RCC 7860 (cell line): ENCODE results near the gene DDAH2.

Experiments used
- DNase-seq: peaks from one replicate; pipeline ENCODE4 v3.0.0-alpha.2; 2015; ENCODE audit warnings: low spot score
- FAIRE-seq: peaks from 2 replicates; lab custom pipeline; 2012; peaks lifted over from hg19 to GRCh38; lab: Jason Lieb, UNC

The DDAH2 gene

GRCh38 chr6:31691564-31692108 is 37.5 kb downstream of the DDAH2 start:
- no peak for DNase-seq
- no peak for FAIRE-seq

GRCh38 chr6:31691078-31691463 is 38.0 kb downstream of the DDAH2 start:
- FAIRE-seq (no peak), DNase-seq (no peak)

GRCh38 chr6:31690231-31691077 is 38.6 kb downstream of the DDAH2 start:
- DNase-seq: no peak
- FAIRE-seq: no peak

- DNase-seq: no peak
- no peak for FAIRE-seq
Observed at GRCh38 chr6:31689249-31690110, 39.6 kb downstream of the DDAH2 start.

GRCh38 chr6:31687860-31688693 is 41.0 kb downstream of the DDAH2 start:
- DNase-seq (no peak), FAIRE-seq (no peak)

DNA sequence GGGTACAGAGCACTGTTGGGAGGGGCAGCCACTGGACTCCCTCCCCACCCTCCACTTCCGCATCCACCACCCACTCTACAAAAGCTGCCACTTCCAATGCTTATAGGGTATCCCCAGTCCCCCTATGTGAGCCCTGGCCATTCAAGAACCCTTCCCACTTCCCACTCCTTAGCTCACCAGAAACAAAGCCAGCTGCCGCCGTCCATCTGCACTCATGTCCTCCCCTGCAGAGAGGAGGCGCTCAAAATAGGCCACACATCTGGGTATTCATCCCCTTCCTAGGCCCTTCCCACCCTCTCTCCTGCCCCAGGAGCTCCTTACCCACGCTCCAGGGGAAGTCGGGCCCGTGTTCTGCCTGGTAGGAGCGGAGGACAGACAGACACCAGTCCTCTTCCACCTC is 41.8 kb downstream of the DDAH2 start:
- FAIRE-seq (no peak), DNase-seq (no peak)

DNA sequence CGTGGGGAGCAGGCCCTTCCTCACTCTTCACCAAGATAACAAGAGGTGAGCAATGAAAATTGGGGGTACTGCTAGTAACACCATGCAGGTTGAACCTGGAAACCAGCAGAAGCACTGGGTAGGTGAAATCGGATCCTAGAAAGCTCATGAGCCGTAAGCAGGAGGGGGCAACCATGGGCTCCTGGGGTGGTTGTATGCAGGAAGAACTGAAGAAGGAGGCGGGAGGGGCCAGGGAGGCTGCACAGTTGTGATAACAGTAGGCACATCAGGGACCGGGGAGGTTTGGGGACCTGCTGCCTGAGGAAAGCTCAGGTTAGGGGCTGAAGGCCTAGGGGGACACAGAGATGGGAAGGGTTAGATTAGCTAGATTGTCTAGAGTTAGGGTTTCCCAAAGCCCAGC is 42.6 kb downstream of the DDAH2 start:
- FAIRE-seq (no peak), DNase-seq (no peak)

DNA sequence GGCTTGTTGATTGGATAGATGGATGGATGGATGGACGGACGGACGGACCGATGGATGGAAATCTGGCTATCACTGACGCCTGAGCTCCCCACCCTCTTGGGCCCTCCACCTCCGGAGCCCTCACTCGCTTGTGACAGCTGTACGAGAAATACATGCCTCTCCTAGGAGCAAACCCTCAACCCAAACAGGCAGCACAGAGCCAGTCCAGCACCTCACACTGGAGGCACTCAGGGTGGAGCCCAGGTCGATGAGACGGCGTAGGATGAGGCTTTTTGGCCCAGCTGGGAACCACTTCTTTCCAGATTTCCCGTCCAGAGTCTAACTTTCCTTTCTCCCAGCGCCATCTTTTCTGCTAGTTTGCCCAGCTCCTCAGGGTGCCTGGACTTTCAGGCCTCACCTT is 45.5 kb downstream of the DDAH2 start:
- no peak for FAIRE-seq

DNA sequence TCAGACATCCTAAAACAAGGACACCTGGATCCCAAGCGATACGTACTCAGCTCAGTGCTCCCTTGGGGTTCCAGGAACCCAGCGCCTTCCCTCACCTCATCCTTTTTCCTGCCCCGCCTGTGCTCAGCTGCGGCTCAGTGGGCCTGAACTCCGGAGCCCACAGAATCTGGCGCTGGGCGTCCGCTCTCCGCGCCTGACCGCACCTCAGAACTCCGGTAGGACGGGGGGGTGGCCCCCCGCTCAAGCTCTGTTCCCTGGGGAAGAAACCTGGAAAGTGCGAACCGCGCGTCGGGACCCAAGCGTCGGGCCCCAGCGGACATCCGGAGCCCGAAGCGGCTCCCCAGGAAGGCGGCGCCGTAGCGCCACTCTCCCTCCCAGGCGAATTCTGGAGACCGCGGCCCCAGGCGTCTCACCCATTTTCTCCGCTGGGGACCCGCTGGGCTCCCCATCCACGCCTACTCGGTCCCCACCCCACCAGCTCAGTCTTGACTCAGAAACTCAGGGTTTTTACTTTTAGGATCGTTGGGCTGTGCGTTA is 47.9 kb downstream of the DDAH2 start:
- FAIRE-seq (no peak), DNase-seq (no peak)

More for the DNA sequence above, 45.5 kb downstream of the DDAH2 start:
- DNase-seq: no peak

- no peak for FAIRE-seq
- DNase-seq: peak; percentile 67
Observed at GRCh38 chr6:31680226-31681134, 48.6 kb downstream of the DDAH2 start, which contains the start of gene LY6G5C. TSS of gene LY6G5C (minus strand) at chr6:31681067. CDS start at chr6:31680373, 694 bp downstream.

GRCh38 chr6:31677955-31678354 is 51.1 kb downstream of the DDAH2 start:
- FAIRE-seq: no peak
- DNase-seq: no peak
